ENCODE measurements around the gene PPP1CA.

Gene PPP1CA

DNA sequence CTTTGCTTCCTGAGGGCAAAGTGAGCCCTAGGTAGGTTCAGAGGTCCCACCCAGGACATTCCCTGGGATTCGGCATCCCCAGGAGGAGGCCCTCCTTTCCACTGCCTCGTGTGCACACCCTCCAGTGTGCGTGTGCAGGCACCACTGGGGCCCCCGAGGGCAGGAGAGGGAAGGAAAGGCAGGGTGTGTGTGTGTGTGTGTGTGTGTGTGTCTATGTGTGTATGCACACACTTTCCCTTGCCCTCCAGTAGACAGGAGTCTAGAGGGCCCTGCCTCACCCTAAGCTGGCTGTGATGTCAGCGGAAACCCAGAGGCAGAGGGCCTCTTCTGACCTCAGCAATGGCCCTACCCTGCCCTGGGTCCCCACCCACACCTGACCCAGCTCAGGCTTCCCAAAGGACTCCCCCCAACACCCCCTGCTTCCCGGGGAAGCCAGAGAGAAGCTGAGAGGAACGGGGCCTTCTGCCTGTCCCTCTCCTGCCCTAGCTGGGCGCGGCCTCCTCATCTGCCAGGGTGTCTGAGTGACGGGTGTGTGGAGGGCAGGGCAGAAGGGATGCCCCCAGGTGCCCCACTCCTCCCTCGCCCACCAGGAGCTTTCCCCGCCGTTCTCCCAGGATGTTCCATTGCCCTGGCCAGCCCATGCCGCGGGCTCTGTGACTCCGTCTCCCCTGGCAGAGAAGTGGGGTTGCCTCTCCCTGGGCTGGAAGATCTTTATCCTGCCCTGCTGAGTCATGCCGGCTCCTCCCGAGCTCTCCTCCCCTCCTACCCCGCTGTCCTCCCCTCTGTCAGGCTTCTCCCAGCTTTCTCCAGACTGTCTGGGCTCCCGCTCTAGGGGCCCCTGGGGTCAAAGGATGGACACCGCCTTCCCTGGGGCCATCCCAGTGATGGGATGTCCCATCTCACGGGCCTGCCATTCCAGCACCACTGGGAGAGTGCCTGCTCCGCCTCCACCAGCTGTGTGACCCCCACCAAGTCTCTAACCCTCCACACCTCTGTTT, 22.3 kb downstream of the PPP1CA start:
- DNase-seq: peak; percentile 53

- no peak for DNase-seq
These were observed 23.1 kb downstream of the PPP1CA start for GRCh38 chr11:67378544-67378943.

- no peak for DNase-seq
These were observed 24.5 kb downstream of the PPP1CA start for GRCh38 chr11:67376873-67377808.

DNA sequence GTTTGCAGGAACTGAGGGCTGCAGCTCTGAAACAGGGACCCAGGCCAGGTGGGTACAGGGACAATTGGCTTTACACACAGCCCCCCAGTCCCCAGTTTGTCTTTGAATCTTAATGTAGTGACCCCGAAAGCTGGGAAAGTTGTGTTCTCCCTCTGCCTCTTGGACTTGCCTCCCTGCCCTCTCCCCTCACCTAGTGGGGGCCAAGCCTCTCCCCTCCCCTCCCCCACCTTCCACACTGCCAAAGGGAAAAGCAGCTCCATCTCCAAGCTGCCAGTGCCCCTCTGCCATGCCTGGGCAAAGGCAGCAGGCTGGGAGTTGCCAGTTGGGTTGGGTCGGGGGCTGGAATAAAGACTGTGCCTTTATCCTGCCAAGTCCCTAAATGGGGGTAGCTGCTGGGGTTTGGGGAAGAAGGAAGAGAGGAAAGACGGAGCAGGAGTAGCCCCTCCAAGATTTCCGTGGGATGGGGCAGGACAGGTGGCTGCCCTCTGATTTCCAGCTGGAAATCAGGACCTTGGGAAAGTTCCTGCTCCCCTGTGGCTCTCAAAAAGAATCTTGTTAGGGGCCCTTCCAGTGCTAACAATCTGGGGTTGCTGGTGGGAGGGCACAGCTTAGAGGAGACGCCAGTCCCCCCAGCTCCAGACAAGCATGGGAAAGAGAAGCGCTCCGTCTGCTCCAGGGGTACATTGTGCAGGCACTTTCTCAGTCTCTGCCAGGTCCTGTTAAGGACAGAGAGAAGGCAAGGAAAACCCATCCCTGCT, 25.4 kb downstream of the PPP1CA start:
- DNase-seq: no peak

- no peak for DNase-seq
These were observed 26.2 kb downstream of the PPP1CA start for GRCh38 chr11:67375320-67376055.

GRCh38 chr11:67374571-67375281, 26.9 kb downstream of the PPP1CA start:
- no peak for DNase-seq

- peak; percentile 96 for DNase-seq
These were observed 27.7 kb downstream of the PPP1CA start for GRCh38 chr11:67373648-67374570.

GRCh38 chr11:67372993-67373647, 28.5 kb downstream of the PPP1CA start, which contains the start of gene CLCF1:
Gene CLCF1 (minus strand): TSS chr11:67373598. CDS start chr11:67373539, 59 bp downstream.
- DNase-seq: peak; percentile 64

GRCh38 chr11:67372321-67372992, 29.2 kb downstream of the PPP1CA start:
- no peak for DNase-seq

DNA sequence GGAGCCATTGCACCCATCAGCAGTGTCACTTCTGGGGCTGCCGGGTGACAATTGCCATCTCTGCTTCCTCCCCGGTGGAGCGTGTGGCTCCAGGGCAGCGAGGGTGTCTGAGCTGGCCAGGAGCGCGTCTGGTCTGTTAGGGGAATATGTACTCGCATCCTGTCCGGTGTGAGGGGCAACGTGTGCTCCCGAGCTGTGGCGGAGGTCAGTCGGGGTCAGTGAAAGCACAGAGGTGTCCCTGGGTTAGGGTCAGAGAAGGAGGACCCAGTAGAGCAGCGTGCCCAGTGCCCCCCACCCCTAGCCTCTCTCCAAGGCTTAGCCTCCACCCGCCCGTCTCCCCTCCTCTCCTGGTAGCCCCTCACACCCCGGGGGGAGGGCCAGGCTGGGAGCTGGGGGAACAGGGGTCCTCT, 29.7 kb downstream of the PPP1CA start:
- DNase-seq: no peak

- DNase-seq: peak; percentile 70
These were observed 30.3 kb downstream of the PPP1CA start for GRCh38 chr11:67371189-67371910.

DNA sequence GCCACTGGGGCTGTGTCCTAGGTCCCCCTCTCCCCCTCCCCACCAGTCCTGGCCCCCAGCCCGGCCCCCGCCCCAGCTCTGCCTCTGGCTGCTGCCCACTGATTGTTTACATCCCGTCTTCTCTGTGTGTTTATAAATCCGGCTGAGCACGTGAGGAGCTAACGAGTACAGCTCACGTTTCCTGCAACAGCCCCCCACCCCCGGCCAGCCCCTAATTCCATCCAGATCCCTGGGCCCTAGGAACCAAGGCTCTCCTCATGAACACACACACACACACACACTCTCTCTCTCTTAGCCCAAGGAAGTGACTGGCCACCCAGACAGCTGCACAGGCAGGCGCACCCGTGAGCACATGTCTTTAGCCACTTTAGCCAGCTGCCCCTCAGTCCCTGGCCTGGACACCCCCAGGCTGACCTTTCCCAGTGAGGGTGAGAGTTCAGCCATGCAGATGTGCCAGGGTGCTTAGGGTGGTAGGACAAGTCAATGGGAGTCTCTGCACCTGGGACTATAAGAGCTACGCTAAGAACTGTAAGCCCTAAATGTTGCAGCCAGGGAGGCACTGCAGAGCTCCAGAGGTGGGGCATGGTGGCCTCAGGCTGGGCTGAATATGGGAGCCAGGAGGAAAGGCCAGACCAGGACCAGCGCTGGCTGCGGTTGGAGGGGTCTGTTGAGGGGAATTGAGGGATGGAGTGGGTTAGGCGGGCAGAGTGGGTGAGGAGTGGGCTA, 31.1 kb downstream of the PPP1CA start:
- no peak for DNase-seq

GRCh38 chr11:67369801-67370284, 31.8 kb downstream of the PPP1CA start:
- DNase-seq: no peak

- no peak for DNase-seq
These were observed 32.4 kb downstream of the PPP1CA start for GRCh38 chr11:67369275-67369674.

- no peak for DNase-seq
These were observed 33.0 kb downstream of the PPP1CA start for GRCh38 chr11:67368621-67369020.

DNA sequence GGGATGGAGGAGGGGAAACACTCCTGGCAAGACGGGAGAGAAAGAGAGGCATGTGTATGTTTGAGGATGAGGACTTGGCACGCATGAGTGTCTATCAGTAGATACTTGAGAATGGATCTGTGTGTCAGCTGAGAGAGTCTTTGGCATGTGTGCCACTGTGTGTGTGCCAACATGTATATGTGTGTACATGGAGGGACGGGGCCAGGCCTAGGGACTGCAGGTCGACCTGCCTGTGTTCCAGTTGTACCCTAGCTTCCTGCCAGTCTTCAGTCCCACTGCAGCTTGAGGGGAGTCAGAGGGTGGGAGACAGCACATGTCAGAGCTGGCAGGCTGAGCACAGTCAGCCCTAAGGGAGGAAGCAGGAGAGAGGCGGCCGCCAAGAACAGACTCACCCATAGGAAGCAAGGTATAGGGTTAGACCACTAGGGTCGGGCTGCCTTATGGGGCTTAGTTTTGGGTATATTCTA, 33.9 kb downstream of the PPP1CA start:
- no peak for DNase-seq
